ENCODE data around the gene CAB39L.

Gene CAB39L

DNA sequence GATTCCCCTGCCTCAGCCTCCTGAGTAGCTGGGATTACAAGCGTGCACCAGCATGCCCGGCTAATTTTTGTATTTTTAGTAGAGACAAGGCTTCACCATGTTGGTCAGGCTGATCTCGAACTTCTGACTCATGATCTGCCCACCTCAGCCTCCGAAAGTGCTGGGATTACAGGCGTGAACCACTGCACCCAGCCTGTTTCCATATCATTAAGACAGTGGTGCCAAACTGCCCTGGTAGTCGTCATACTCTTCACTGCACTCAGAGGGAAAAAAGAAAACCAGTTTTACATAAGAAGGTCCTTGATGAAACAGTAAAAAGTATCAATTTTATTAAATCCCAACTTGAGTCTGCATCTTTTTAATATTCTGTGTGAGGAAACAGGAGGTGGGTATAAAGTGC lies 181.2 kb downstream of the CAB39L start:
- Histone ChIP-seq H3K4me3 (ENCODE audit: low read length) (no peak overlapping the region), H3K4me2 (ENCODE audit: low read length) (no peak overlapping the region), H3K9me3 (replicated peaks; ENCODE audit: low read length) (no peaks in the 10 kb centered on the region), H3K9ac (ENCODE audit: low read depth, low read length) (no peak overlapping the region), H3K36me3 (ENCODE audit: insufficient read depth, low read length) (peaks cover 24% of the 10 kb centered on the region), H3K4me1 (ENCODE audit: control insufficient read depth, insufficient read depth, low read length) (peaks cover 7% of the 10 kb centered on the region), H3K27me3 (ENCODE audit: control insufficient read depth, insufficient read depth, low read length) (no peaks in the 10 kb centered on the region)

- no peak overlapping the region for H3K4me2 ChIP-seq (ENCODE audit: low read length)
- H3K36me3 ChIP-seq (ENCODE audit: insufficient read depth, low read length): peaks cover 41% of the 10 kb centered on the region
- H3K9ac ChIP-seq (ENCODE audit: low read depth, low read length): no peak overlapping the region
- H3K4me3 ChIP-seq (ENCODE audit: low read length): no peak overlapping the region
- no peaks in the 10 kb centered on the region for H3K4me1 ChIP-seq (ENCODE audit: control insufficient read depth, insufficient read depth, low read length)
- no peaks in the 10 kb centered on the region for H3K27me3 ChIP-seq (ENCODE audit: control insufficient read depth, insufficient read depth, low read length)
- no peaks in the 10 kb centered on the region for H3K9me3 ChIP-seq (replicated peaks; ENCODE audit: low read length)
These were observed 184.3 kb downstream of the CAB39L start for GRCh38 chr13:49259586-49259985.
